Fibroblast of skin of scalp (primary cell): ENCODE data around the gene DNAJC17.

ENCODE experiments used
- DNase-seq: peaks from one replicate; pipeline ENCODE4 v3.0.0-alpha.2; 2013

Gene DNAJC17

GRCh38 chr15:40764629-40765103 lies 42.6 kb downstream of the DNAJC17 start:
- DNase-seq: no peak

- DNase-seq: peak; percentile 50
These were observed 43.3 kb downstream of the DNAJC17 start, which contains the start of gene GCHFR for GRCh38 chr15:40763801-40764628. GCHFR (plus strand) TSS chr15:40764068; CDS start chr15:40764181, 113 bp downstream.

GRCh38 chr15:40762919-40763800 lies 44.1 kb downstream of the DNAJC17 start:
- DNase-seq: peak; percentile 80

GRCh38 chr15:40759961-40760360 lies 47.3 kb downstream of the DNAJC17 start:
- DNase-seq: no peak

GRCh38 chr15:40756938-40757337 lies 50.3 kb downstream of the DNAJC17 start:
- DNase-seq: no peak

- DNase-seq: no peak
These were observed 51.5 kb downstream of the DNAJC17 start for GRCh38 chr15:40755812-40756208.

GRCh38 chr15:40754883-40755811 lies 52.1 kb downstream of the DNAJC17 start, which contains the start of gene RMDN3:
RMDN3 (minus strand) TSS chr15:40755254; CDS start chr15:40754783, 471 bp downstream.
- DNase-seq: peak; percentile 92

- DNase-seq: no peak
These were observed 52.7 kb downstream of the DNAJC17 start for GRCh38 chr15:40754574-40754882.

DNA sequence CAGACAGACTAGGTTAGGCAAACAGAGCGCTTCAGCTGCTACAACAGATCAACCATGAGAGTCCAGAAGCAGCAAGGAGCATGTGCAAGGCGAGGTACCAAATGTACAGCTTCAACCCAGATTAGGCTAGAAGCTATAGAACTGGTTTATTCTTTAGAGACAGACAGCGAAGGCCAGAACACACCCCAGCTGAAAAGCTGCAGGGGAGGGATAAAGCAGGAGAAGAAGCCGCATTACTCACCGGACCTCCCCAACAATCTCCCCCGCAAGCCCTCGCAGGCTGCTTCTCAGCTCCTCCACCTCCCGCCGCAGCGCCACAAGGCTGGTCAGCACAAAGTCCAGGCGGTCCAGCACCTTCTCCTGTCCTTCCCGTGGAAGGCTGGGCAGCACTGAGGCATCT lies 55.5 kb downstream of the DNAJC17 start:
- no peak for DNase-seq

DNA sequence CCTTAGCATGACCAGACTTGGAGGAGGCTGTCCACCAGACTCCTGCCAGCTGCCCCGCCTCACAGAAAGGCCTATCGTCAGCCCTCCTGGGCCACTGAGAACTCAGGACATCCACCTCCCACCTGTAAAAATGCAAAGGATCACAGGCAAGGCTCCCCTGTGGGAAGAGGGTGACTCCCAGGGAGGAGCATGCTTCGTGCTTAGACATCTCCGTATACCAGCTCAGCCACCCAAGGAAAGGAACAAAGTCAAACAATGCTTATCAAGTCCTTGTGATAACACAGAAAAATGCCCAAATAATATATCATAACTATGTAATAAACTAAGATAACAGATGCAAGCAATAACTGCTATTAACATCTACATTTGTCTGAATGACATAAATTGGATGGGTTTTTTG lies 56.4 kb downstream of the DNAJC17 start:
- no peak for DNase-seq

GRCh38 chr15:40749151-40749630 lies 58.1 kb downstream of the DNAJC17 start:
- no peak for DNase-seq

DNA sequence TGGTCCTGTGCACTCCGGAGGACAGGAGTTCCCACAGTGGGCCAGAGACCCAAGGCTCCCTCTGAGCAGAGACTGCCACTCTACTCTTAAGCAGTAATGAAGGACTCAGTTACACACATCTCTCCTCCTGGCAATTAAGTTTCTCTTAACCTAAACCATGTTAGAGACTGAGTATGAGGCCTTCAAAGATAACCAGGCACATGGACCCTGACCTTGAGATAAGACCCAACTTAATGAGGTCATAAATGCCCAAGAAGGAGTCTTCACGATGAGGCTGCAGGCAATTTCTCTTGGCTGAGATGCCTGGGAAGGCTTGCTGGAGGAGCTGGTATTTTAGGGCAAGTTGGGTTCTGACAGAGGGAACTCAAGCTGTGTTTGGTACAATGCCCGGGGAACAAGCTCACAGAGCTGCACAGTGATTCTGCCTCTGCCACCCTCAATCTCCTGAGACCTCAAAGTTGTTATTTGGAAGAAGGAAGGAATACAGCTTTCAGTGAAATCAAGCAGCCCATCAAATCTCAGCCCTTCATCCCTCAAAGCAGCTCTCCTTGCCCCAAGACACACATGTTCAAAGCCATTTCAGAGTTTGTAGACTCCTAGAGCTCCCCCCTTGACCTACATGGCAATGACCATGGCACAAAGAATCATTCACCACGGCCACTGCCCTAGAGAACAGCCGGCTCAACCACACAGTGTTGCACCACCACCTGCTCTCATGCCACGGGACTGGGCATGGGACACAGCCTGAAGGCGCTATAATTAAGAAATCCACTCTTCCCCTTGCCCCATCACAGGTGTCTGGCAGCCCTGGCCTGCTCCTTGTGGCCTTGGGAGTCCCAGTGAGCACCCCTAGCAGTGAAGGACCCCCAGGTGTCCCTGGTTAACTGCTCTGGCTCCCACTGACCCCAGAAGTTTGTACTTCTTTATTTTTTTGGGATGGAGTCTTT lies 59.3 kb downstream of the DNAJC17 start:
- no peak for DNase-seq

- peak; percentile 78 for DNase-seq
These were observed 60.3 kb downstream of the DNAJC17 start for GRCh38 chr15:40746916-40747418.

DNA sequence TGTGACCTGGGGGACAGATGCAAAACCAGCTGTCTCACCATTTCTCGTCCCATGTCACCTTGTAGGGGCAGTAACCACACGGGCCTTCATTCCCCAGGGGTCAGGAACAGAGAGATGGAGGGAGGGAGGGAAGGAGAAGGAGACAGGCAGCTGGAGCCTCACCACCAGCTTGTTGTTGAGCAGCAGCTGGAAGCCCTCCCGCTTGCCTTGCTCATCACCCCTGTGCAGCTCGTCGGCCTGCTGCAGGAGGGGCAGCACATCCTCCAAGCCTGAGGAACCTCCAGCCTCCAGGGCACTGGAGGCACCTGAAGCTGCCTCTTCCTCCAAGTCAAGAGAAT lies 62.5 kb downstream of the DNAJC17 start:
- no peak for DNase-seq

- DNase-seq: peak; percentile 58
These were observed 63.1 kb downstream of the DNAJC17 start for GRCh38 chr15:40743921-40744814.

- no peak for DNase-seq
These were observed 63.8 kb downstream of the DNAJC17 start for GRCh38 chr15:40743485-40743901.

DNA sequence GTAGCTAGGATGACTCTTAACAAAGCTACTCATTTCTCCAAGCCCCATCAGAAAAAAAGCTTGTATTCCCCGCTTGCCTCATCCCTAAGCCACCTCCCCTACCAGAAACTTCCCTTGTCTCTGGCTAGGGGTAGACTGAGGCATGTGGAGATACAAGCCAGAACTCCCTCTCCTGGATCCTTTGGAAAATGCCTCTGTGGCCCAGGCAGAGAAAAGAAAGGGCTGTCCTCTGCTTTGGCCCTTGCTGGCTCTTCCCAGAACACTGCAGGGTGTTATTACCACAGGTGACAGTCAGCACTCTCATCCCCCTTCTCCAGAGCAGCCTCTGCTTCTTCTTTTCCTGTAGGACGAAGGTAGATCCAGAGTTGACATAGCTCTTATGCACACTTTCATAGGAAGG lies 67.4 kb downstream of the DNAJC17 start:
- DNase-seq: no peak

DNA sequence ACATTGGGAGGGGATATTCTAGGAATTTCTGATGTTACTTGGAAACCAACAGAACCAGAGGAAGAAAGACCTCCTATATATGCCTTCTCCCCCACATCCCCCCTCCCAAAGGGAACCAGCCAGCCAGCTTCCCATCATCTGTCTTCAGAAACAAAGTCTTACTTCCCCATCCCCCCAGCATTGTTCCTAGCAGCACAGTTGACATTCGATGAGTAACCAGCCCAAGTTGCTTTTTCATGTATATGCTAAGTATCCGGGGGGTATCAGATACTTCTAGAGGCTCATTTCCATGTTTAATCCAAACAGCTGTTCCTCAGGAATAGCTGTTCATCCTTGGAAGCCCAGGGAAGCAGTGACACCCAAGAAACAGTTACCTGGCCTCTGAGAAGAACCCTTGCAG lies 68.2 kb downstream of the DNAJC17 start:
- DNase-seq: no peak

- DNase-seq: no peak
These were observed 70.2 kb downstream of the DNAJC17 start for GRCh38 chr15:40737048-40737447.

GRCh38 chr15:40736575-40736974 lies 70.7 kb downstream of the DNAJC17 start:
- DNase-seq: no peak
